Measurements from ENCODE around the gene TSEN2. TPM values are rescaled to one million over a fixed set of nuclear protein-coding genes. Genes with fewer than 3 reads are reported as not detected.

The TSEN2 gene
- polyA plus RNA-seq, 3 donors: 3.2 to 7.3 (median 3.9) TPM

- no peak for DNase-seq
- Histone ChIP-seq H4K20me1 (ENCODE audit: insufficient read depth, low read length) (no peaks in the 10 kb centered on the region), H3K36me3 (replicated peaks in 1 of 2; ENCODE audit: control insufficient read depth in 1 of 2, insufficient read depth in 2 of 2, low read length in 2 of 2) (peaks cover 3 to 53% of the 10 kb centered on the region in 2 donors), H3K27me3 (ENCODE audit: control insufficient read depth in 2 of 2, insufficient read depth in 2 of 2, low read length in 2 of 2) (no peaks in the 10 kb centered on the region), H3K9me3 (replicated peaks in 1 of 2; ENCODE audit: control insufficient read depth in 1 of 2, insufficient read depth in 1 of 2, low read length in 2 of 2) (no peaks in the 10 kb centered on the region), H3K4me3 (replicated peaks in 1 of 3; ENCODE audit: low read depth in 2 of 3, low read length in 3 of 3) (no peak overlapping the region), H3K27ac (ENCODE audit: low read depth in 1 of 2, low read length in 2 of 2) (no peak overlapping the region), H3K4me1 (ENCODE audit: control insufficient read depth in 1 of 2, insufficient read depth in 2 of 2, low read length in 2 of 2) (peaks cover 7 to 8% of the 10 kb centered on the region in 2 donors), H3K79me2 (ENCODE audit: insufficient read depth, low read length) (no peaks in the 10 kb centered on the region), H2AFZ (ENCODE audit: insufficient read depth, low read depth, low read length, poor library complexity, severe bottlenecking) (no peak overlapping the region), H3K4me2 (replicated peaks; ENCODE audit: extremely low read depth, low read length, poor library complexity, severe bottlenecking) (no peak overlapping the region), H3K9ac (ENCODE audit: insufficient read depth, low read length, poor library complexity, severe bottlenecking) (no peak overlapping the region)
- peak overlapping the region in 1 of 7 donors; percentile 10 for H3K27ac Mint-ChIP-seq
- peaks cover 7% of the 10 kb centered on the region for H3K4me1 Mint-ChIP-seq
- no peaks in the 10 kb centered on the region for H3K9me3 Mint-ChIP-seq
- TF ChIP-seq, protein P1, sequence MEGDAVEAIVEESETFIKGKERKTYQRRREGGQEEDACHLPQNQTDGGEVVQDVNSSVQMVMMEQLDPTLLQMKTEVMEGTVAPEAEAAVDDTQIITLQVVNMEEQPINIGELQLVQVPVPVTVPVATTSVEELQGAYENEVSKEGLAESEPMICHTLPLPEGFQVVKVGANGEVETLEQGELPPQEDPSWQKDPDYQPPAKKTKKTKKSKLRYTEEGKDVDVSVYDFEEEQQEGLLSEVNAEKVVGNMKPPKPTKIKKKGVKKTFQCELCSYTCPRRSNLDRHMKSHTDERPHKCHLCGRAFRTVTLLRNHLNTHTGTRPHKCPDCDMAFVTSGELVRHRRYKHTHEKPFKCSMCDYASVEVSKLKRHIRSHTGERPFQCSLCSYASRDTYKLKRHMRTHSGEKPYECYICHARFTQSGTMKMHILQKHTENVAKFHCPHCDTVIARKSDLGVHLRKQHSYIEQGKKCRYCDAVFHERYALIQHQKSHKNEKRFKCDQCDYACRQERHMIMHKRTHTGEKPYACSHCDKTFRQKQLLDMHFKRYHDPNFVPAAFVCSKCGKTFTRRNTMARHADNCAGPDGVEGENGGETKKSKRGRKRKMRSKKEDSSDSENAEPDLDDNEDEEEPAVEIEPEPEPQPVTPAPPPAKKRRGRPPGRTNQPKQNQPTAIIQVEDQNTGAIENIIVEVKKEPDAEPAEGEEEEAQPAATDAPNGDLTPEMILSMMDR (IDR thresholded peaks at IDR 0.05): no peak
- 96% methylated on average over 3 of the region's 5 CpGs for WGBS (ENCODE audit: insufficient coverage)
- H3K4me3 Mint-ChIP-seq: no peak overlapping the region
- H3K27me3 Mint-ChIP-seq (ENCODE audit: low read depth in 3 of 3): no peaks in the 10 kb centered on the region
- H3K36me3 Mint-ChIP-seq: peaks cover 45 to 48% of the 10 kb centered on the region in 2 donors
- intact Hi-C loops (cut with micrococcal nuclease): no loop called here
Observed at GRCh38 chr3:12508291-12508700, 24.0 kb downstream of the TSEN2 start.

GRCh38 chr3:12509466-12509865 is 25.2 kb downstream of the TSEN2 start:
- H3K4me3 Mint-ChIP-seq: no peak overlapping the region
- intact Hi-C loops (cut with micrococcal nuclease): no loop called here
- H3K27ac ChIP-seq (ENCODE audit: low read depth in 1 of 2, low read length in 2 of 2): no peak overlapping the region
- no peaks in the 10 kb centered on the region for H3K79me2 ChIP-seq (ENCODE audit: insufficient read depth, low read length)
- no peaks in the 10 kb centered on the region for H3K4me1 Mint-ChIP-seq
- peaks cover 47 to 49% of the 10 kb centered on the region in 2 donors for H3K36me3 Mint-ChIP-seq
- TF ChIP-seq, protein P1 (IDR thresholded peaks at IDR 0.05): no peak
- no peaks in the 10 kb centered on the region for H3K9me3 ChIP-seq (replicated peaks in 1 of 2; ENCODE audit: control insufficient read depth in 1 of 2, insufficient read depth in 1 of 2, low read length in 2 of 2)
- H3K4me3 ChIP-seq (replicated peaks in 1 of 3; ENCODE audit: low read depth in 2 of 3, low read length in 3 of 3): no peak overlapping the region
- no peaks in the 10 kb centered on the region for H3K4me1 ChIP-seq (ENCODE audit: control insufficient read depth in 1 of 2, insufficient read depth in 2 of 2, low read length in 2 of 2)
- H3K27me3 Mint-ChIP-seq (ENCODE audit: low read depth in 3 of 3): no peaks in the 10 kb centered on the region
- no peak overlapping the region for H3K9ac ChIP-seq (ENCODE audit: insufficient read depth, low read length, poor library complexity, severe bottlenecking)
- H4K20me1 ChIP-seq (ENCODE audit: insufficient read depth, low read length): no peaks in the 10 kb centered on the region
- no CpG with 5 or more reads among the region's 3 CpGs for WGBS (ENCODE audit: insufficient coverage)
- H3K27ac Mint-ChIP-seq: peak overlapping the region in 1 of 7 donors; percentile 63
- no peaks in the 10 kb centered on the region for H3K27me3 ChIP-seq (ENCODE audit: control insufficient read depth in 2 of 2, insufficient read depth in 2 of 2, low read length in 2 of 2)
- H3K4me2 ChIP-seq (replicated peaks; ENCODE audit: extremely low read depth, low read length, poor library complexity, severe bottlenecking): no peak overlapping the region
- peaks cover 3 to 61% of the 10 kb centered on the region in 2 donors for H3K36me3 ChIP-seq (replicated peaks in 1 of 2; ENCODE audit: control insufficient read depth in 1 of 2, insufficient read depth in 2 of 2, low read length in 2 of 2)
- H3K9me3 Mint-ChIP-seq: peaks cover 0 to 1% (median 0%) of the 10 kb centered on the region in 7 donors
- H2AFZ ChIP-seq (ENCODE audit: insufficient read depth, low read depth, low read length, poor library complexity, severe bottlenecking): no peak overlapping the region
- no peak for DNase-seq

All from CD14-positive monocyte (primary cell).